ENCODE measurements around the gene GDF7.

The GDF7 gene

DNA sequence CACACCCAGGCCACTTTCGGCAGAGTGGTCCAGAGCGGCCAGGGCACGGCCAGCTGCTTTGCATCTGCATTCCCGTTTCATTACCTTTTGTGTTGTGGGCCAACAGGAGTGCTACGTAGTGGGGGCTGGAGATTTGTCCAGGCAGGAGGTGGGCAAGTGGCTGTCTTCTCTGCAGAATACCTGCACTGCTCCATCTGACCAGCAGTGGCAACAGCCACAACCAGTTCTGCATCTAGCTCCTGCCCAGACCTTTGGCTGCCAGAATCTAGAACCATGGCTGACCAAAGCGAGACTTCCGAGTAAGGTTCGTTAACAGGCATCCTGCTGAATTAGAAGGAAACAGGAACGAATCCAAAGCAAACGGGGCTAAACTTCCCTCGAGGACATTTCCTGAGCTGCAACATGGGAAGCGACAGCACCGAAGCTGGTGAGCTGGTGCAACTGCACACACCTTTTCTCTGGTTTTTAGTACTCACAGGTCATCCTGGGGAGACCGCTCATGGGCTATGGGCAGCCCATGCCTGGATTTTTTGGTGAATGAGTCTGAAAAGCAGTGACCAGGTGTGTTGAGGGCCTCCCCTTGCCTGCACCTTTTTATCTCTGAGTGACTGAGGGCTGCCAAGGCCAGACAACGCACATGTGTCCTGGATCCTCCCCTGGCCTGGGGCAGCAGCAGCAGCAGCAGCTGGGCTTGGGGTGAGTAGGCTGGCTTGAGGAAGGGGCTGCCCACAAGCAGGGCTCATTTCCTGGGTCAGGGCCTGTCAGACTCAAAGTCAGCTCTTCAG, 10.5 kb downstream of the GDF7 start:
- Histone ChIP-seq H3K23ac (ENCODE audit: low read length) (no peak overlapping the region), H4K8ac (ENCODE audit: low read depth, low read length) (no peak overlapping the region), H3K4ac (ENCODE audit: low read depth, low read length) (no peak overlapping the region), H3K56ac (ENCODE audit: low read length) (no peak overlapping the region), H3K79me2 (ENCODE audit: control insufficient read depth, insufficient read depth, low read length) (no peaks in the 10 kb centered on the region), H4K5ac (ENCODE audit: low read length) (no peak overlapping the region), H2AK5ac (ENCODE audit: low read length) (no peak overlapping the region), H2BK5ac (ENCODE audit: low read length) (no peak overlapping the region), H2BK120ac (ENCODE audit: low read depth, low read length) (no peak overlapping the region), H3K36me3 (ENCODE audit: control insufficient read depth, insufficient read depth, low read length) (no peaks in the 10 kb centered on the region), H3K27ac (ENCODE audit: low read depth, low read length) (no peak overlapping the region), H3K79me1 (ENCODE audit: low read length) (no peaks in the 10 kb centered on the region), H2BK15ac (replicated peaks; ENCODE audit: low read depth) (no peak overlapping the region), H3K9ac (ENCODE audit: low read length) (no peak overlapping the region), H3K4me1 (ENCODE audit: control insufficient read depth, low read depth, low read length) (peaks cover 3% of the 10 kb centered on the region), H3K4me2 (ENCODE audit: low read length) (no peak overlapping the region), H3K4me3 (ENCODE audit: low read length) (no peak overlapping the region), H3K18ac (ENCODE audit: low read length) (no peak overlapping the region), H3K27me3 (ENCODE audit: insufficient read depth, low read length, poor library complexity) (peaks cover 3% of the 10 kb centered on the region)
- no peak for DNase-seq
- no CpG with 5 or more reads among the region's 15 CpGs for WGBS (ENCODE audit: extremely low coverage, insufficient coverage, low lambda C conversion rate)

DNA sequence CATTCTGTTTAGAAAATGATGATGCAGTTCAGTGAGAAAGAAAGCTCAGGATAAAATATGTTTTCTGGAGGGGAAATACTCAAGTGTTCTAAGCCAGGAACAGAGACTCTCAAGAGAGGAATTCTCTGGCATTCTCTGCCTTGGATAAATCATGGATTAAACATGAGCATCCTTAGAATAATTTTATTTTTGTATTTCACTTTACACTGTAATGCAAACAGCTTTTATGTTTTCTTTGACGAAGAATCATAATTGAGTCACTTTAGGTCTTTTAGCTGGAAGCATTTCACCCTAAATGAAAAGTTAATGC, 11.1 kb downstream of the GDF7 start:
- Histone ChIP-seq H2BK5ac (ENCODE audit: low read length) (no peak overlapping the region), H4K5ac (ENCODE audit: low read length) (no peak overlapping the region), H2AK5ac (ENCODE audit: low read length) (no peak overlapping the region), H3K36me3 (ENCODE audit: control insufficient read depth, insufficient read depth, low read length) (no peaks in the 10 kb centered on the region), H3K9ac (ENCODE audit: low read length) (no peak overlapping the region), H3K79me1 (ENCODE audit: low read length) (no peaks in the 10 kb centered on the region), H3K18ac (ENCODE audit: low read length) (no peak overlapping the region), H3K27ac (ENCODE audit: low read depth, low read length) (no peak overlapping the region), H2BK120ac (ENCODE audit: low read depth, low read length) (no peak overlapping the region), H3K4ac (ENCODE audit: low read depth, low read length) (no peak overlapping the region), H3K56ac (ENCODE audit: low read length) (no peak overlapping the region), H3K4me3 (ENCODE audit: low read length) (no peak overlapping the region), H2BK15ac (replicated peaks; ENCODE audit: low read depth) (no peak overlapping the region), H3K79me2 (ENCODE audit: control insufficient read depth, insufficient read depth, low read length) (no peaks in the 10 kb centered on the region), H3K23ac (ENCODE audit: low read length) (no peak overlapping the region), H3K27me3 (ENCODE audit: insufficient read depth, low read length, poor library complexity) (no peaks in the 10 kb centered on the region), H3K4me2 (ENCODE audit: low read length) (no peak overlapping the region), H3K4me1 (ENCODE audit: control insufficient read depth, low read depth, low read length) (no peaks in the 10 kb centered on the region), H4K8ac (ENCODE audit: low read depth, low read length) (no peak overlapping the region)
- WGBS (ENCODE audit: extremely low coverage, insufficient coverage, low lambda C conversion rate), result no CpG with 5 or more reads among the region's 1 CpG
- no peak for DNase-seq

DNA sequence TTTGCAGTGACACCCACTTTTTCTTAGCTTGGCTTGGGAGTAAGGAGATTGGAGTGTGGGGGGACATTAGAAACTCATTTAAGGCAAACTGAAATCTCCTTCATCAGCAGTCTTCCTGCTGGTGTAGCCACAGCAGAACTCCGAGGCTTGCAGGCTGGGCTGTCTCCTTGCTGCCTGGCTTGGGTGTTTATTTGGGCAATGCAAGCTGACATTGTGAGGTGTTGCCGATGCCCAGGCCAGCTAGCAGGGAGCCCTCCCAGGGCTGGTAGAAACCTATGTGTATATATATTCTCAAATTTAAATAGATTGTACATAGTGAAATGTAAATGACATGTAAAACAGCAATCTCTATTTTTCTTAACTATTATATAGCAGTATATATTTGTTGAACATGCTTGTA, 11.8 kb downstream of the GDF7 start:
- no peak overlapping the region for H3K56ac ChIP-seq (ENCODE audit: low read length)
- no peak overlapping the region for H3K23ac ChIP-seq (ENCODE audit: low read length)
- no peak overlapping the region for H2BK15ac ChIP-seq (replicated peaks; ENCODE audit: low read depth)
- H3K79me1 ChIP-seq (ENCODE audit: low read length), result no peaks in the 10 kb centered on the region
- no peak overlapping the region for H3K4me3 ChIP-seq (ENCODE audit: low read length)
- no peak overlapping the region for H3K18ac ChIP-seq (ENCODE audit: low read length)
- H3K4me2 ChIP-seq (ENCODE audit: low read length), result no peak overlapping the region
- no peaks in the 10 kb centered on the region for H3K4me1 ChIP-seq (ENCODE audit: control insufficient read depth, low read depth, low read length)
- H3K27me3 ChIP-seq (ENCODE audit: insufficient read depth, low read length, poor library complexity), result no peaks in the 10 kb centered on the region
- no peak overlapping the region for H3K9ac ChIP-seq (ENCODE audit: low read length)
- H2BK120ac ChIP-seq (ENCODE audit: low read depth, low read length), result no peak overlapping the region
- no peak overlapping the region for H2BK5ac ChIP-seq (ENCODE audit: low read length)
- no peak overlapping the region for H2AK5ac ChIP-seq (ENCODE audit: low read length)
- H4K5ac ChIP-seq (ENCODE audit: low read length), result no peak overlapping the region
- WGBS (ENCODE audit: extremely low coverage, insufficient coverage, low lambda C conversion rate), result no CpG with 5 or more reads among the region's 2 CpGs
- H3K27ac ChIP-seq (ENCODE audit: low read depth, low read length), result no peak overlapping the region
- no peaks in the 10 kb centered on the region for H3K79me2 ChIP-seq (ENCODE audit: control insufficient read depth, insufficient read depth, low read length)
- H3K4ac ChIP-seq (ENCODE audit: low read depth, low read length), result no peak overlapping the region
- no peak overlapping the region for H4K8ac ChIP-seq (ENCODE audit: low read depth, low read length)
- no peaks in the 10 kb centered on the region for H3K36me3 ChIP-seq (ENCODE audit: control insufficient read depth, insufficient read depth, low read length)
- no peak for DNase-seq

- no peak overlapping the region for H3K18ac ChIP-seq (ENCODE audit: low read length)
- no peaks in the 10 kb centered on the region for H3K4me1 ChIP-seq (ENCODE audit: control insufficient read depth, low read depth, low read length)
- no peak for DNase-seq
- H3K27ac ChIP-seq (ENCODE audit: low read depth, low read length), result no peak overlapping the region
- no CpG with 5 or more reads among the region's 10 CpGs for WGBS (ENCODE audit: extremely low coverage, insufficient coverage, low lambda C conversion rate)
- H2BK15ac ChIP-seq (replicated peaks; ENCODE audit: low read depth), result no peak overlapping the region
- H4K5ac ChIP-seq (ENCODE audit: low read length), result no peak overlapping the region
- no peak overlapping the region for H2BK5ac ChIP-seq (ENCODE audit: low read length)
- no peak overlapping the region for H2BK120ac ChIP-seq (ENCODE audit: low read depth, low read length)
- no peak overlapping the region for H3K4me3 ChIP-seq (ENCODE audit: low read length)
- no peaks in the 10 kb centered on the region for H3K36me3 ChIP-seq (ENCODE audit: control insufficient read depth, insufficient read depth, low read length)
- no peak overlapping the region for H4K8ac ChIP-seq (ENCODE audit: low read depth, low read length)
- no peak overlapping the region for H2AK5ac ChIP-seq (ENCODE audit: low read length)
- no peak overlapping the region for H3K56ac ChIP-seq (ENCODE audit: low read length)
- no peak overlapping the region for H3K9ac ChIP-seq (ENCODE audit: low read length)
- H3K79me2 ChIP-seq (ENCODE audit: control insufficient read depth, insufficient read depth, low read length), result no peaks in the 10 kb centered on the region
- no peak overlapping the region for H3K23ac ChIP-seq (ENCODE audit: low read length)
- no peak overlapping the region for H3K4ac ChIP-seq (ENCODE audit: low read depth, low read length)
- H3K27me3 ChIP-seq (ENCODE audit: insufficient read depth, low read length, poor library complexity), result no peaks in the 10 kb centered on the region
- H3K79me1 ChIP-seq (ENCODE audit: low read length), result no peaks in the 10 kb centered on the region
- no peak overlapping the region for H3K4me2 ChIP-seq (ENCODE audit: low read length)
Measured at GRCh38 chr2:20680744-20681375, 13.9 kb downstream of the GDF7 start.

DNA sequence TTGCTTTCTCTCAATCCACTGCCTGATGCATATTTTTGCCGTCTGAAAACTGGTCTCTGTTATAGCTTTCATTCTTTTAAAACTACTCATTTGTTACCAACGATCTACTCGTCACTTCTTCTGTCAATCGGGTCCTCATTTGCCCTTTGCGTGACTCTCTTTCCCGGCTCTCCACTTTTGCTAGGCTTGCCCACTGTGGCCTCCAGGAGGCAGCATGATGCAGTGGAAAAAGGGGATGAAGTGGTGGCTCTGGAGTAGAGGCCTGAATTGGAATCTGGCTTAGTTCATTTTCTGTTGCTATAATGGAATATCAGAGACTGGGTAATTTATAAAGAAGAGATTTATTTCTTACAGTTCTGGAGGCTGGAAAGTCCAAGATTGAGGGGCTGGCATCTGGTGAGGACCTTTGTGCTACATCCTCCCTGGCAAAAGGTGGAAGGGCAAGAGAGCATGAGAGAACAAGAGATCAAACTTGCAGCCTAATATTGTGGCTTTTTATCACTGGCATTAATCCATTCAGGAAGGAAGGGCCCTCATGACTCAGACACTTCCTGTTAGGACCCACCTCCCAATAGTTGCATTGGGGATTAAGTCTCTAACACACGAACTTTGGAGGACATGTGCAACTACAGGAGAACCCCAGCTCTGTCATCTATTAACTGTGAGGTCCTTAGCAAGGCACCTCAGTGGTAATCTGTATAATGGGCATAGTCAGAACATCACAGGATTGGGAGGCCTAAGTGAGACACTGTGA, 15.4 kb downstream of the GDF7 start:
- no peak overlapping the region for H4K5ac ChIP-seq (ENCODE audit: low read length)
- H2BK5ac ChIP-seq (ENCODE audit: low read length), result no peak overlapping the region
- H3K56ac ChIP-seq (ENCODE audit: low read length), result no peak overlapping the region
- H3K79me1 ChIP-seq (ENCODE audit: low read length), result no peaks in the 10 kb centered on the region
- WGBS (ENCODE audit: extremely low coverage, insufficient coverage, low lambda C conversion rate), result no CpG with 5 or more reads among the region's 7 CpGs
- no peak overlapping the region for H2BK15ac ChIP-seq (replicated peaks; ENCODE audit: low read depth)
- H2AK5ac ChIP-seq (ENCODE audit: low read length), result no peak overlapping the region
- H3K18ac ChIP-seq (ENCODE audit: low read length), result no peak overlapping the region
- no peak overlapping the region for H3K4me3 ChIP-seq (ENCODE audit: low read length)
- H2BK120ac ChIP-seq (ENCODE audit: low read depth, low read length), result no peak overlapping the region
- H3K27ac ChIP-seq (ENCODE audit: low read depth, low read length), result no peak overlapping the region
- H3K27me3 ChIP-seq (ENCODE audit: insufficient read depth, low read length, poor library complexity), result no peaks in the 10 kb centered on the region
- H3K9ac ChIP-seq (ENCODE audit: low read length), result no peak overlapping the region
- no peaks in the 10 kb centered on the region for H3K36me3 ChIP-seq (ENCODE audit: control insufficient read depth, insufficient read depth, low read length)
- H3K4me2 ChIP-seq (ENCODE audit: low read length), result no peak overlapping the region
- H4K8ac ChIP-seq (ENCODE audit: low read depth, low read length), result no peak overlapping the region
- H3K23ac ChIP-seq (ENCODE audit: low read length), result no peak overlapping the region
- H3K79me2 ChIP-seq (ENCODE audit: control insufficient read depth, insufficient read depth, low read length), result no peaks in the 10 kb centered on the region
- no peaks in the 10 kb centered on the region for H3K4me1 ChIP-seq (ENCODE audit: control insufficient read depth, low read depth, low read length)
- no peak overlapping the region for H3K4ac ChIP-seq (ENCODE audit: low read depth, low read length)
- no peak for DNase-seq

Measured in mesendoderm (in vitro differentiated cells).